GM18526 (cell line): Measurements from ENCODE around the gene TBPL2.

Source experiments
- POLR2A ChIP-seq: IDR thresholded peaks from 3 replicates; pipeline ENCODE4 v1.6.1; 2011; ENCODE audit not compliant: insufficient read length; ENCODE audit errors: extremely low read depth

The TBPL2 gene

GRCh38 chr14:55440385-55440784, at the start of gene TBPL2:
Gene TBPL2 (minus strand): TSS chr14:55440616. CDS start chr14:55440449, 167 bp downstream.
- TF ChIP-seq POLR2A = no peak

GRCh38 chr14:55488204-55488603, 47.8 kb upstream of the TBPL2 start:
- no peak for TF ChIP-seq POLR2A

GRCh38 chr14:55482936-55483605, 42.7 kb upstream of the TBPL2 start:
- TF ChIP-seq POLR2A = no peak

GRCh38 chr14:55481769-55482168, 41.4 kb upstream of the TBPL2 start:
- no peak for TF ChIP-seq POLR2A

- TF ChIP-seq POLR2A = no peak
Measured at GRCh38 chr14:55477680-55478079, 37.3 kb upstream of the TBPL2 start.

- no peak for TF ChIP-seq POLR2A
Measured at GRCh38 chr14:55473786-55474185, 33.4 kb upstream of the TBPL2 start.

- no peak for TF ChIP-seq POLR2A
Measured at GRCh38 chr14:55470025-55470424, 29.6 kb upstream of the TBPL2 start.

- no peak for TF ChIP-seq POLR2A
Measured at GRCh38 chr14:55467307-55467706, 26.9 kb upstream of the TBPL2 start.

GRCh38 chr14:55458800-55459515, 18.5 kb upstream of the TBPL2 start:
- no peak for TF ChIP-seq POLR2A

- TF ChIP-seq POLR2A = no peak
Measured at GRCh38 chr14:55457496-55457895, 17.1 kb upstream of the TBPL2 start.

- no peak for TF ChIP-seq POLR2A
Measured at GRCh38 chr14:55454264-55455002, 14.0 kb upstream of the TBPL2 start.

GRCh38 chr14:55451950-55452349, 11.5 kb upstream of the TBPL2 start:
- no peak for TF ChIP-seq POLR2A

- no peak for TF ChIP-seq POLR2A
Measured at GRCh38 chr14:55451398-55451797, 11.0 kb upstream of the TBPL2 start.

- TF ChIP-seq POLR2A = no peak
Measured at GRCh38 chr14:55450987-55451386, 10.6 kb upstream of the TBPL2 start.

- no peak for TF ChIP-seq POLR2A
Measured at GRCh38 chr14:55450539-55450938, 10.1 kb upstream of the TBPL2 start.

GRCh38 chr14:55450124-55450523, 9.7 kb upstream of the TBPL2 start:
- no peak for TF ChIP-seq POLR2A
